Esophagus muscularis mucosa (tissue), 3 donors: ENCODE data around the gene NXN.

ENCODE experiments used
- POLR2AphosphoS5 ChIP-seq, 2 donors: sonication (generic); formaldehyde crosslinking; IDR thresholded peaks; one replicate each; pipeline ENCODE4 v1.6.1; 2017; ENCODE audit warnings: antibody characterized with exemption in 2 of 2
- TF ChIP-seq, protein P1 (sequence below), 3 experiments: fragments of 200-600 bp in 2 of 3; fragments of 450-650 bp in 1 of 3; sonication (generic) in 2 of 3; IDR thresholded peaks; one replicate each; pipeline ENCODE4 v1.5.1; 2017 to 2019; ENCODE audit warnings: antibody characterized with exemption in 3 of 3, mild to moderate bottlenecking in 2 of 3, moderate library complexity in 1 of 3

DNA sequence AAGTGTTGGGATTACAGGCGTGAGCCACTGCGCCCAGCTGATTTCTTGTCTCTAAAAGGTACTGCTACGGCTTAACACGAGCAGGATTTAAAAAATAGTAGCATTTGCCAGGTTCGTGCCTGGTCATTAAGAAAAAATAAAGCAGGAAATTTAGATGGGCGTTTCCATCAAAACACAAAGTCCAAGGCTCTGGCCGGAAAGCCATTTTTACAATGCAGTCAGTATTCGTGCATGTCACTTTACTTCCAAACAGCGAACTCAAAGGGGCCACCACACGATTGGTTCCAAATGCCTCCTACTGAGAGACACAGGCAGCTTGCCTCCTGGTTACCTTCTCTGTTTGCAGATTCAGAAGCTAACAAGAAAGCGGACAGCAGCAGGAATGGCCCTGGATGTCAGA is 131.2 kb downstream of the NXN start:
- TF ChIP-seq, protein P1, sequence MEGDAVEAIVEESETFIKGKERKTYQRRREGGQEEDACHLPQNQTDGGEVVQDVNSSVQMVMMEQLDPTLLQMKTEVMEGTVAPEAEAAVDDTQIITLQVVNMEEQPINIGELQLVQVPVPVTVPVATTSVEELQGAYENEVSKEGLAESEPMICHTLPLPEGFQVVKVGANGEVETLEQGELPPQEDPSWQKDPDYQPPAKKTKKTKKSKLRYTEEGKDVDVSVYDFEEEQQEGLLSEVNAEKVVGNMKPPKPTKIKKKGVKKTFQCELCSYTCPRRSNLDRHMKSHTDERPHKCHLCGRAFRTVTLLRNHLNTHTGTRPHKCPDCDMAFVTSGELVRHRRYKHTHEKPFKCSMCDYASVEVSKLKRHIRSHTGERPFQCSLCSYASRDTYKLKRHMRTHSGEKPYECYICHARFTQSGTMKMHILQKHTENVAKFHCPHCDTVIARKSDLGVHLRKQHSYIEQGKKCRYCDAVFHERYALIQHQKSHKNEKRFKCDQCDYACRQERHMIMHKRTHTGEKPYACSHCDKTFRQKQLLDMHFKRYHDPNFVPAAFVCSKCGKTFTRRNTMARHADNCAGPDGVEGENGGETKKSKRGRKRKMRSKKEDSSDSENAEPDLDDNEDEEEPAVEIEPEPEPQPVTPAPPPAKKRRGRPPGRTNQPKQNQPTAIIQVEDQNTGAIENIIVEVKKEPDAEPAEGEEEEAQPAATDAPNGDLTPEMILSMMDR (IDR thresholded peaks at IDR 0.05), result no peak
- TF ChIP-seq POLR2AphosphoS5 (IDR thresholded peaks at IDR 0.05), result no peak
